Adrenal gland (tissue), 12 donors: ENCODE data around the gene HOXA3. TPM values are rescaled to one million over a fixed set of nuclear protein-coding genes. Genes with fewer than 3 reads are reported as not detected.

ENCODE experiments used
- DNase-seq, 7 donors: peaks; one replicate each; pipeline ENCODE4 v3.0.0-alpha.2; 2019 to 2020
- H3K27ac ChIP-seq, 5 donors: fragments of 200-600 bp; sonication (generic) in 4 of 5; 1 replicate in 3 of 5; 2 replicates in 2 of 5; pipeline versions ENCODE4 v1.5.1 to v1.8.0; 2016 to 2020; ENCODE audit warnings: mild to moderate bottlenecking in 1 of 5
- H3K27me3 ChIP-seq: fragments of 200-600 bp; 2 replicates; pipeline ENCODE4 v1.8.0; 2021
- H3K36me3 ChIP-seq, 2 donors: fragments of 200-600 bp; replicated peaks in 1 of 2; 1 replicate in 1 of 2; 2 replicates in 1 of 2; pipeline versions ENCODE4 v1.5.1 to v1.8.0; 2018 to 2022
- H3K4me1 ChIP-seq, 2 donors: fragments of 200-600 bp; replicated peaks in 1 of 2; 1 replicate in 1 of 2; 2 replicates in 1 of 2; pipeline versions ENCODE4 v1.5.1 to v1.8.0; 2018 to 2021
- H3K4me3 ChIP-seq, 4 donors: fragments of 200-600 bp; sonication (generic) in 3 of 4; one replicate each; pipeline ENCODE4 v1.5.1; 2016 to 2018
- H3K9me3 ChIP-seq, 3 donors: fragments of 200-600 bp; sonication (generic) in 1 of 3; replicated peaks in 1 of 3; 1 replicate in 2 of 3; 2 replicates in 1 of 3; pipeline versions ENCODE4 v1.5.1 to v1.8.0; 2016 to 2021
- POLR2A ChIP-seq, 2 donors: fragments of 450-650 bp; IDR thresholded peaks; one replicate each; pipeline ENCODE4 v1.6.1; 2017; ENCODE audit warnings: antibody characterized with exemption in 2 of 2, mild to moderate bottlenecking in 2 of 2, moderate library complexity in 1 of 2
- WGBS, 4 donors: extraction: QIAGEN DNeasy Blood & Tissue Kit in 2 of 4; methylation state at CpG; one replicate each; pipeline versions ENCODE4 v1.1.5 to v1.1.7; 2013 to 2017; 5-methylcytosine and 5-hydroxymethylcytosine counted together
- intact Hi-C, 2 donors: fragments of 100-400 bp; cut with DNase I; formaldehyde crosslinking; loops; one replicate each; pipeline versions ENCODE4 v1.14.1 to v1.15.0; 2022 to 2023
- polyA plus RNA-seq, 3 donors: library from polyadenylated mRNA; stranded (reverse); fragments of 200-250 nt in 2 of 3; fragments of 350-450 nt in 1 of 3; fragmentation: Illumina TruSeq in 1 of 3; extraction: RNeasy Lipid Tissue Mini Kit (QIAGEN cat#74804) in 1 of 3; gene quantifications; one replicate each; pipeline ENCODE4 v1.2.3, GENCODE V29; 2013 to 2014
- total RNA-seq, 9 donors: library from RNA; depleted of rRNA in 4 of 9; stranded (reverse); fragments of >200 nt in 4 of 9; fragments of 120-200 nt in 1 of 9; fragmentation: NEBNext Ultra II Directional in 1 of 9; extraction: Animal tissue kit (Norgen Biotek cat#: 25700) in 1 of 9; gene quantifications; one replicate each; pipeline versions ENCODE4 v1.1.0 to v1.2.4, GENCODE V29; 2013 to 2023
- TF ChIP-seq, protein P1 (sequence below), 6 experiments: fragments of 450-650 bp in 4 of 6; fragments of 200-600 bp in 2 of 6; sonication (generic) in 1 of 6; IDR thresholded peaks; 1 replicate in 5 of 6; 2 replicates in 1 of 6; pipeline versions ENCODE4 v1.5.1 to v1.8.0; 2016 to 2021; ENCODE audit warnings: antibody characterized with exemption in 6 of 6, mild to moderate bottlenecking in 2 of 6, moderate library complexity in 1 of 6
- donor health status: healthy with polysubstance abuse.
- donor health status: Bipolar disorder and iron deficiency.
- donor health status: DM: yes; HTN: yes; CAD: no.
- donor health status: DM: no; HTN: no; CAD: no.
- donor health status: DM: no; HTN: no; CAD: no.
- donor health status: DM: yes; HTN: yes; CAD: no.

The HOXA3 gene
- total and polyA plus RNA-seq, 12 donors = 1.0 to 32.7 (median 3.8) TPM

DNA sequence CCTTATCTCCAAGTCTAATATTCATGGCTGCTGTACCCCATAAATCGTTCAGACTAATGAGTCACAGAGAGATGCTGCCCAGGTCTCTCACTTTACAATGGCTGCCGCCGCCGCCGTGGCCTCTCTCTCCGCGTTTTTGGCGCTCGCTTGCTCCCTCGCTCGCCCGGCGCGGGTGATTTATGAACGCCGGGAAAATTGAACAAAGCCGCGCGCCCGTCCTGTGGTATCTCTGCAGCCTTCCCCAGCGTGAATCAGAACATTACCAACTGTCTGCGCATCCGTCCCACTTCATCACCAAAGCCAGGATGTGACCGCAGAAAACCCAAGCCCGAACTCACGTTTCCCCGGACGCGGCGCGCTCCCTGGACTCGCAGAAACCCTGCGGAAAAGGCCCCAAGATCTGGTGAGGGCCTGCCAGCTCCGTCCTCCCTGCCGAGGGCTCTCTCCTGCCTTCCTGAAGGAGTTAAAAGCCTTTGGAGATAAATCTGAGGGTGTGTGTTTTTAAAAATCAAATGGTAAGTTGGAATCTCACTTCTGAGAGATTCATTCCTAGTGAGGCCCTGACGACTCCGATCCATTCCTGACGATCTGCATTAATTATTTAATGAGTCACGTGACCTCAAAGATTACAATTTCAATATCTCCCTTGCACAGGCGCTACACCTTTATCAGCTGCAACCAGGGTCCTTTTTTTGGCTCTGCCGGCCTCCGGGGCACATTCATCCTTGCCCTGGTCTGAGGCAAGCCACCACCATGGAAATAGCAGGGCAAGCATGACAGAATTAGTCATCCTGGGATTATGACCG, 28.1 kb downstream of the HOXA3 start:
- no peaks in the 10 kb centered on the region for H3K27me3 ChIP-seq

DNA sequence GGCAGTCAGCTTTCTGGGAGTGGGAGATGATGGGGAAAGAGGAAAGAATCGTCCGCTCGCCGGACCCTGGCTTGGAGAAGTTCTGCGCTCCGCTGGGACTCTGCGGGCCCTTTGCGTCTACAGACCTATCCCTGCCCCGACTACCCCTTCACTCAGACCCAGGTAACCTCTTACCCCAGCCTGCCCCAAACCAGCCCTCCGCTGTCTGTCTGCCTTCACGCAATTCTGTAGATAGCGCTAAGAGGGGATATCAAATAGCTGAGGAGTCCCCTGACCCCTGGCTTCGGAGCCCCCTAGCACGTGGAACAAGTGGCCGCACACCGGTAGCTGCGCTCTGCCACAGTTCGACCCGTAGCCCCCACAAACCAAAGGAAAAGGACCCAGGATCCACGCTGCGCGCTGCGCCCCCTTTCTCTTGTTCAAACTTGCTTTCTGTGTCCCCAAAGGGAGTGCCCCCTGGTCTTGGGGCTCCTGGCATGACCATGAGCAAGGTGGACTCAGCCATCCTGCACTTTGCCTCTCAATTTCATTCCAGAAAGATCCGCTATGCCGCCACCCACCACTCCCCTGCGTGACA, 28.8 kb downstream of the HOXA3 start:
- Histone ChIP-seq H3K36me3 (no peaks in the 10 kb centered on the region), H3K4me3 (no peak overlapping the region), H3K27me3 (no peaks in the 10 kb centered on the region), H3K9me3 (no peaks in the 10 kb centered on the region), H3K4me1 (peaks cover 0 to 33% of the 10 kb centered on the region in 2 donors), H3K27ac (peak overlapping the region in 4 of 5 donors; percentile 36 to 90 (median 56))
- DNase-seq = peak in 2 of 7 donors; percentile 13 to 47
- no peak for TF ChIP-seq POLR2A (IDR thresholded peaks at IDR 0.05)
- TF ChIP-seq, protein P1, sequence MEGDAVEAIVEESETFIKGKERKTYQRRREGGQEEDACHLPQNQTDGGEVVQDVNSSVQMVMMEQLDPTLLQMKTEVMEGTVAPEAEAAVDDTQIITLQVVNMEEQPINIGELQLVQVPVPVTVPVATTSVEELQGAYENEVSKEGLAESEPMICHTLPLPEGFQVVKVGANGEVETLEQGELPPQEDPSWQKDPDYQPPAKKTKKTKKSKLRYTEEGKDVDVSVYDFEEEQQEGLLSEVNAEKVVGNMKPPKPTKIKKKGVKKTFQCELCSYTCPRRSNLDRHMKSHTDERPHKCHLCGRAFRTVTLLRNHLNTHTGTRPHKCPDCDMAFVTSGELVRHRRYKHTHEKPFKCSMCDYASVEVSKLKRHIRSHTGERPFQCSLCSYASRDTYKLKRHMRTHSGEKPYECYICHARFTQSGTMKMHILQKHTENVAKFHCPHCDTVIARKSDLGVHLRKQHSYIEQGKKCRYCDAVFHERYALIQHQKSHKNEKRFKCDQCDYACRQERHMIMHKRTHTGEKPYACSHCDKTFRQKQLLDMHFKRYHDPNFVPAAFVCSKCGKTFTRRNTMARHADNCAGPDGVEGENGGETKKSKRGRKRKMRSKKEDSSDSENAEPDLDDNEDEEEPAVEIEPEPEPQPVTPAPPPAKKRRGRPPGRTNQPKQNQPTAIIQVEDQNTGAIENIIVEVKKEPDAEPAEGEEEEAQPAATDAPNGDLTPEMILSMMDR (IDR thresholded peaks at IDR 0.05) = no peak
- intact Hi-C loops = no loop called here
- WGBS, 4 donors = 83 to 86% (median 85%) methylated on average over 26 of the region's 26 CpGs

More for the DNA sequence above, 28.1 kb downstream of the HOXA3 start:
- no peak for TF ChIP-seq POLR2A (IDR thresholded peaks at IDR 0.05)
- TF ChIP-seq, protein P1 (IDR thresholded peaks at IDR 0.05) = no peak
- Histone ChIP-seq H3K4me1 (peaks cover under 1 to 38% of the 10 kb centered on the region in 2 donors), H3K27ac (peak overlapping the region in 4 of 5 donors; percentile 36 to 90 (median 56)), H3K4me3 (no peak overlapping the region), H3K36me3 (no peaks in the 10 kb centered on the region), H3K9me3 (no peaks in the 10 kb centered on the region)
- 67 to 77% (median 71%) methylated on average over 34 to 43 of the region's 43 CpGs for WGBS, 4 donors
- intact Hi-C loops = no loop called here
- DNase-seq = peak in 4 of 7 donors; percentile 32 to 77 (median 64)

DNA sequence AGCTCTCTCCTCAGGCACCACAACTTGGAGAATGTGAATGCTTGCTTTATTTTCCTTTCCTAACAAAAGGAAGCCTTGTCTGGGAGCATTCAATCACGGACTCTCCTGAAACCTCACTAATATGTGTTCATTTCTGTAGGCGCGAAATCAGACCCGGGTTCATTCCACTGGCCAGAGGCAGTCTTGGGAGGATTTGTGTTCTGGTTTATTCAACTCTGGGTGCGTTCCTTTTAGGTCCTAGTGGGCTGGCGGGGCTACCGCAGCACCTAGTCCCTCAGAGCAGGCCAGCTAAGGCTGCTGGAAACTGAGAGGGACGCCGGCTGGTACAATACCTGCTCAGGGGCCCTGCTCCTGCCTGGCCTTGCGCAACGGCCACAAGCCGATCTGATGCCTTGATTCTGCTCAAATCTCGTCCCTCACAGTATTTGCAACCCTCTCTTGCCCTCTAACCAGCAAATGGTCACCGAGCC, 29.3 kb downstream of the HOXA3 start:
- DNase-seq = peak in 3 of 7 donors; percentile 13 to 50 (median 21)
- Histone ChIP-seq H3K9me3 (no peaks in the 10 kb centered on the region), H3K27ac (peak overlapping the region in 4 of 5 donors; percentile 36 to 90 (median 54)), H3K4me3 (peak overlapping the region in 1 of 4 donors; percentile 20), H3K4me1 (peaks cover 0 to 28% of the 10 kb centered on the region in 2 donors), H3K27me3 (no peaks in the 10 kb centered on the region), H3K36me3 (no peaks in the 10 kb centered on the region)
- intact Hi-C loops = no loop called here
- 70 to 86% (median 77%) methylated on average over 8 to 14 of the region's 14 CpGs for whole genome bisulfite sequencing, 4 donors
- TF ChIP-seq, protein P1 (IDR thresholded peaks at IDR 0.05) = no peak
